HG02840 (cell line): ENCODE measurements around the gene BABAM1.

Experiments
- ATAC-seq: cut with Tn5 transposase; IDR thresholded peaks from one replicate; pipeline ENCODE4 v1.9.1; 2021; ENCODE audit warnings: mild to moderate bottlenecking, moderate library complexity, moderate number of reproducible peaks; ENCODE audit not compliant: unreplicated experiment, low FRiP score

The BABAM1 gene

GRCh38 chr19:17320435-17320834 lies 53.2 kb downstream of the BABAM1 start:
- no peak for ATAC-seq

GRCh38 chr19:17321655-17322489 lies 54.6 kb downstream of the BABAM1 start:
- no peak for ATAC-seq

GRCh38 chr19:17322854-17323253 lies 55.6 kb downstream of the BABAM1 start:
- no peak for ATAC-seq

- no peak for ATAC-seq
Measured at GRCh38 chr19:17323300-17323963, 56.2 kb downstream of the BABAM1 start.

GRCh38 chr19:17323964-17324332 lies 56.7 kb downstream of the BABAM1 start:
- no peak for ATAC-seq

GRCh38 chr19:17324357-17325114 lies 57.3 kb downstream of the BABAM1 start:
- ATAC-seq, result no peak

GRCh38 chr19:17325133-17325532 lies 57.9 kb downstream of the BABAM1 start:
- no peak for ATAC-seq

GRCh38 chr19:17325881-17326594 lies 58.8 kb downstream of the BABAM1 start:
- ATAC-seq, result no peak

GRCh38 chr19:17326595-17326966 lies 59.3 kb downstream of the BABAM1 start:
- ATAC-seq, result no peak

- no peak for ATAC-seq
Measured at GRCh38 chr19:17327068-17327653, 59.9 kb downstream of the BABAM1 start.

- ATAC-seq, result no peak
Measured at GRCh38 chr19:17327654-17328516, 60.6 kb downstream of the BABAM1 start.
